Panc1 (cell line): Measurements from ENCODE around the gene SLC49A4. TPM values are rescaled to one million over a fixed set of nuclear protein-coding genes. Genes with fewer than 3 reads are reported as not detected.

Experiments used
- ATAC-seq: fragments of 200-7000 bp; cut with Tn5 transposase; 2 replicates; pipeline ENCODE4 v1.9.1; 2020; ENCODE audit warnings: mild to moderate bottlenecking, moderate library complexity
- BruUV-seq: library from RNA; stranded (reverse); fragments of 400-500 nt; replicated peaks from 2 replicates; lab custom pipeline; 2021; lab: Mats Ljungman, UMichigan
- CTCF ChIA-PET: fragments of 300-600 bp; sonication (Branson Sonifier 250); formaldehyde crosslinking; loops from one replicate; lab custom pipeline; 2022; ENCODE audit warnings: antibody characterized with exemption; lab: Charles Lee
- POLR2A ChIA-PET: fragments of 300-600 bp; sonication (Branson Sonifier 250); formaldehyde crosslinking; loops from one replicate; lab custom pipeline; 2022; ENCODE audit warnings: antibody characterized with exemption; lab: Charles Lee
- DNase-seq: peaks from one replicate; pipeline ENCODE4 v3.0.0-alpha.2; 2010; ENCODE audit warnings: low read depth, low spot score
- H3K27ac ChIP-seq: 2 replicates; pipeline ENCODE4 v1.5.1; 2011; ENCODE audit warnings: mild to moderate bottlenecking, low read length, inconsistent platforms
- H3K27me3 ChIP-seq: fragments of 200-500 bp; sonication (Bioruptor generic); 2 replicates; pipeline ENCODE4 v1.6.0; 2014; ENCODE audit warnings: low read length, inconsistent platforms; ENCODE audit not compliant: control insufficient read depth, insufficient read depth
- H3K36me3 ChIP-seq: fragments of 200-500 bp; sonication (Bioruptor generic); 2 replicates; pipeline ENCODE4 v1.5.1; 2014; ENCODE audit warnings: inconsistent platforms, mild to moderate bottlenecking, low read length, moderate library complexity; ENCODE audit not compliant: control insufficient read depth, insufficient read depth
- H3K4me1 ChIP-seq: 2 replicates; pipeline ENCODE4 v1.5.1; 2011; ENCODE audit warnings: inconsistent platforms, mild to moderate bottlenecking, low read length, moderate library complexity; ENCODE audit not compliant: control insufficient read depth, insufficient read depth
- H3K4me3 ChIP-seq, 2 experiments: 2 replicates each; pipeline ENCODE4 v1.5.1; 2011 to 2012; ENCODE audit warnings: low read depth in 2 of 2, low read length in 2 of 2, mild to moderate bottlenecking in 2 of 2, inconsistent platforms in 1 of 2, moderate library complexity in 1 of 2
- H3K9me3 ChIP-seq: fragments of 200-500 bp; sonication (Bioruptor generic); 2 replicates; pipeline ENCODE4 v1.5.1; 2014; ENCODE audit warnings: low read depth, mild to moderate bottlenecking, inconsistent platforms, low read length, moderate library complexity; ENCODE audit not compliant: control insufficient read depth, insufficient read depth
- POLR2AphosphoS5 ChIP-seq: IDR thresholded peaks from 2 replicates; pipeline ENCODE4 v1.6.1; 2012; ENCODE audit warnings: mild to moderate bottlenecking, low read depth, low read length, moderate library complexity
- REST ChIP-seq, 2 experiments: IDR thresholded peaks; 2 replicates each; pipeline ENCODE4 v1.6.1; 2011 to 2012; ENCODE audit warnings: low read depth in 2 of 2, control low read depth in 1 of 2, low read length in 1 of 2, mild to moderate bottlenecking in 1 of 2, moderate library complexity in 1 of 2; ENCODE audit not compliant: insufficient read depth in 1 of 2
- SIN3A ChIP-seq: IDR thresholded peaks from 2 replicates; pipeline ENCODE4 v1.6.1; 2012; ENCODE audit warnings: low read depth, mild to moderate bottlenecking, low read length, moderate library complexity, borderline replicate concordance; ENCODE audit not compliant: insufficient read depth
- TCF7L2 ChIP-seq: IDR thresholded peaks from 2 replicates; pipeline ENCODE4 v1.6.1; 2011; ENCODE audit warnings: mild to moderate bottlenecking, low read depth, low read length, inconsistent platforms
- in situ Hi-C: cut with HindIII; loops from 2 replicates; pipeline ENCODE4 v1.10.0; 2016; ENCODE audit warnings: low sequenced_read_pairs, low pct_unique_long_range_greater_than_20kb
- intact Hi-C: fragments of 100-400 bp; cut with micrococcal nuclease; formaldehyde crosslinking; loops from one replicate; pipeline ENCODE4 v1.10.0; 2022; ENCODE audit not compliant: unreplicated experiment
- total RNA-seq: library from RNA; stranded (reverse); gene quantifications from one replicate; pipeline ENCODE4 v1.2.1, GENCODE V29; 2021; ENCODE audit not compliant: unreplicated experiment
- TF ChIP-seq, protein P1 (sequence below): fragments of 450-650 bp; IDR thresholded peaks from 2 replicates; pipeline ENCODE4 v1.5.1; 2017; ENCODE audit warnings: mild to moderate bottlenecking

SLC49A4 gene
- total RNA-seq, 1 experiment from 2014 or later: 15.9 TPM

DNA sequence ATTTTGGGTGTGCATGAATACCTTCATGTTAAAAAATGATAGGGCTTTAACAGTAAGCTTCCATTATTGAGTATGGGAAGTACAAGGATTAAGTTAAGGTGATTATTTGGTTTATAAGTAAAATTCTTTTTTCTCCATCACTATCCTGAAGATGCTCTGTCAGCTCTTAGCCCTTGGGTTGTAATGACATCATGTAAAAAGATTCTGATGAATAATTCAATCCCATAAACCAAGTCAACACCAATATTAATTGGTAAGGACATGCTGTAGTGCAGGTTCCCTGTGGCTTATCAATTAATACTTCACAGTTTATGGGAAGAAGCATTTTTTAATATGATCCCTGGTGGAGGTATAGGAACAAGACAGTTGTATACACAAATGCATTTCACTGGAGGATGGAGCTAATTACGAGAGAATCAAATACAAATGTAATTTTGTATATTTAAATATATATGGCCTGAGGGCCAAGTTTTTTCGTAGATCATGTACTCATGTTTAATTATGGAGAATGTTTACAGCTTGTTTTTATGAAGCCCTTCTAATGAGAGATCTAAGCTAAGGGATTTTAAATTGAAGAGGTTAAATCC, 87.6 kb downstream of the SLC49A4 start:
- Histone ChIP-seq H3K9me3 (no peaks in the 10 kb centered on the region), H3K36me3 (no peaks in the 10 kb centered on the region), H3K4me1 (no peaks in the 10 kb centered on the region), H3K27me3 (no peaks in the 10 kb centered on the region; the same call in 1 of the 2 replicates), H3K27ac (no peak overlapping the region), H3K4me3 (no peak overlapping the region)
- intact Hi-C loops: no loop called here
- no TSS peak for BruUV-seq
- POLR2A ChIA-PET: interaction anchor here (0.6 kb wide), 1 partner anchor 13 kb away, joined by 3 read pairs; no protein-coding TSS in a partner anchor
- CTCF ChIA-PET: no interaction called here
- DNase-seq: no peak
- no peak for TF ChIP-seq SIN3A
- TF ChIP-seq TCF7L2: no peak
- no peak for TF ChIP-seq REST (IDR thresholded peaks at IDR 0.05; ENCODE audit: insufficient read depth in 1 of 2, low read depth in 2 of 2, low read length in 1 of 2)
- TF ChIP-seq, protein P1, sequence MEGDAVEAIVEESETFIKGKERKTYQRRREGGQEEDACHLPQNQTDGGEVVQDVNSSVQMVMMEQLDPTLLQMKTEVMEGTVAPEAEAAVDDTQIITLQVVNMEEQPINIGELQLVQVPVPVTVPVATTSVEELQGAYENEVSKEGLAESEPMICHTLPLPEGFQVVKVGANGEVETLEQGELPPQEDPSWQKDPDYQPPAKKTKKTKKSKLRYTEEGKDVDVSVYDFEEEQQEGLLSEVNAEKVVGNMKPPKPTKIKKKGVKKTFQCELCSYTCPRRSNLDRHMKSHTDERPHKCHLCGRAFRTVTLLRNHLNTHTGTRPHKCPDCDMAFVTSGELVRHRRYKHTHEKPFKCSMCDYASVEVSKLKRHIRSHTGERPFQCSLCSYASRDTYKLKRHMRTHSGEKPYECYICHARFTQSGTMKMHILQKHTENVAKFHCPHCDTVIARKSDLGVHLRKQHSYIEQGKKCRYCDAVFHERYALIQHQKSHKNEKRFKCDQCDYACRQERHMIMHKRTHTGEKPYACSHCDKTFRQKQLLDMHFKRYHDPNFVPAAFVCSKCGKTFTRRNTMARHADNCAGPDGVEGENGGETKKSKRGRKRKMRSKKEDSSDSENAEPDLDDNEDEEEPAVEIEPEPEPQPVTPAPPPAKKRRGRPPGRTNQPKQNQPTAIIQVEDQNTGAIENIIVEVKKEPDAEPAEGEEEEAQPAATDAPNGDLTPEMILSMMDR: no peak
- no peak for TF ChIP-seq POLR2AphosphoS5
- no peak for ATAC-seq
- in situ Hi-C loops: no loop called here

DNA sequence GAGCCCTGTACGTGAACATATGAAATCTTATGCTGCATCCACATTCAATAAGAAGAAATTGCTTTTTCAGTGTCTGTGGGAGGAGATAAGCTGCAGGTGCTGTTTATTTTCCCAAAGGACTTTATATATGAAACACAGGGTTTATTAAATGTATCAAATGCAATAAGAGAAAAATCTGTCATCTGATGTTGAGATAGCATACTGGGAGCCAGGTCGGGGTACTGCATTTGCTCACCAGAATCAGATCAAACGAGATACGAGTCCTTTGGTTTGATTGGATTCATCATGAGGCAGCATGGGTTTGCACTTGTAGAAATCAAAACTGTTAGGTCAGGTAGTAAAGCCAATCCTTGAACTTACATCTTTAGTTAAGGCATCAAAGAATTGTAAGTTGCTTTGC, 91.4 kb downstream of the SLC49A4 start:
- BruUV-seq: no TSS peak
- in situ Hi-C loops (no loop called here), intact Hi-C loops (no loop called here)
- Histone ChIP-seq H3K4me1 (no peaks in the 10 kb centered on the region), H3K9me3 (no peaks in the 10 kb centered on the region), H3K4me3 (no peak overlapping the region), H3K27ac (no peak overlapping the region), H3K36me3 (no peaks in the 10 kb centered on the region), H3K27me3 (no peaks in the 10 kb centered on the region; the same call in 1 of the 2 replicates)
- ATAC-seq (no peak), DNase-seq (no peak)
- POLR2A ChIA-PET: no interaction called here
- CTCF ChIA-PET: no interaction called here
- TF ChIP-seq REST (IDR thresholded peaks at IDR 0.05; ENCODE audit: insufficient read depth in 1 of 2, low read depth in 2 of 2, low read length in 1 of 2): no peak
- TF ChIP-seq TCF7L2: no peak
- TF ChIP-seq, protein P1: no peak
- no peak for TF ChIP-seq POLR2AphosphoS5
- TF ChIP-seq SIN3A: no peak
